Measurements from ENCODE around the gene CACNA2D4.

Gene CACNA2D4

GRCh38 chr12:1844661-1845409 is 73.6 kb downstream of the CACNA2D4 start:
- DNase-seq (ENCODE audit: low read depth, low spot score), result no peak

GRCh38 chr12:1844223-1844622 is 74.2 kb downstream of the CACNA2D4 start:
- DNase-seq (ENCODE audit: low read depth, low spot score), result no peak

- no peak for DNase-seq (ENCODE audit: low read depth, low spot score)
These were observed 74.8 kb downstream of the CACNA2D4 start for GRCh38 chr12:1843641-1844005.

- DNase-seq (ENCODE audit: low read depth, low spot score), result no peak
These were observed 75.4 kb downstream of the CACNA2D4 start for GRCh38 chr12:1842905-1843640.

GRCh38 chr12:1842183-1842904 is 76.1 kb downstream of the CACNA2D4 start:
- no peak for DNase-seq (ENCODE audit: low read depth, low spot score)

- DNase-seq (ENCODE audit: low read depth, low spot score), result no peak
These were observed 76.8 kb downstream of the CACNA2D4 start for GRCh38 chr12:1841586-1842182.

GRCh38 chr12:1840981-1841425 is 77.4 kb downstream of the CACNA2D4 start:
- DNase-seq (ENCODE audit: low read depth, low spot score), result no peak

- DNase-seq (ENCODE audit: low read depth, low spot score), result no peak
These were observed 78.2 kb downstream of the CACNA2D4 start for GRCh38 chr12:1839956-1840951.

GRCh38 chr12:1839464-1839863 is 79.0 kb downstream of the CACNA2D4 start:
- DNase-seq (ENCODE audit: low read depth, low spot score), result no peak

- no peak for DNase-seq (ENCODE audit: low read depth, low spot score)
These were observed 79.5 kb downstream of the CACNA2D4 start for GRCh38 chr12:1838994-1839365.

- DNase-seq (ENCODE audit: low read depth, low spot score), result no peak
These were observed 80.1 kb downstream of the CACNA2D4 start for GRCh38 chr12:1838205-1838993.

- DNase-seq (ENCODE audit: low read depth, low spot score), result no peak
These were observed 80.8 kb downstream of the CACNA2D4 start for GRCh38 chr12:1837541-1838204.

- no peak for DNase-seq (ENCODE audit: low read depth, low spot score)
These were observed 81.5 kb downstream of the CACNA2D4 start for GRCh38 chr12:1836854-1837421.

GRCh38 chr12:1836241-1836803 is 82.1 kb downstream of the CACNA2D4 start:
- no peak for DNase-seq (ENCODE audit: low read depth, low spot score)

- no peak for DNase-seq (ENCODE audit: low read depth, low spot score)
These were observed 83.0 kb downstream of the CACNA2D4 start for GRCh38 chr12:1835211-1836131.

GRCh38 chr12:1834186-1834925 is 84.1 kb downstream of the CACNA2D4 start:
- no peak for DNase-seq (ENCODE audit: low read depth, low spot score)

GRCh38 chr12:1833596-1834028 is 84.8 kb downstream of the CACNA2D4 start:
- no peak for DNase-seq (ENCODE audit: low read depth, low spot score)
